ENCODE results near the gene PTCD1. TPM values are rescaled to one million over a fixed set of nuclear protein-coding genes. Genes with fewer than 3 reads are reported as not detected.
A peak's percentile ranks its signal among the peaks of the same experiment; 100 is the strongest.

Gene PTCD1
- total RNA-seq, 4 donors from 2014 or later, result 8.5 to 14.2 (median 9.5) TPM

GRCh38 chr7:99375070-99375807 is 63.4 kb downstream of the PTCD1 start:
- no peak for TF ChIP-seq CTCF (IDR thresholded peaks at IDR 0.05)
- no peak for TF ChIP-seq POLR2A (IDR thresholded peaks at IDR 0.05)
- peak; percentile 49 to 95 for DNase-seq (ENCODE audit: low spot score in 2 of 2)
- WGBS, 2 donors, result 7% methylated on average over 17 to 33 of the region's 58 CpGs
- peak overlapping the region; percentile 69 for H3K4me3 ChIP-seq (ENCODE audit: low read depth, poor library complexity, severe bottlenecking)
- intact Hi-C loops (cut with DNase I; ENCODE audit: low total_unique reads), result no loop called here

- WGBS, 2 donors, result 7 to 10% methylated on average over 52 to 53 of the region's 95 CpGs
- no peak for TF ChIP-seq CTCF (IDR thresholded peaks at IDR 0.05)
- TF ChIP-seq POLR2A (IDR thresholded peaks at IDR 0.05), result no peak
- intact Hi-C loops (cut with DNase I; ENCODE audit: low total_unique reads), result no loop called here
- peak within 1 kb of the TSS; percentile 69 for H3K4me3 ChIP-seq (ENCODE audit: low read depth, poor library complexity, severe bottlenecking)
- peak; percentile 57 to 95 for DNase-seq (ENCODE audit: low spot score in 2 of 2)
Observed at GRCh38 chr7:99374111-99375064, 64.2 kb downstream of the PTCD1 start, which contains the start of gene ARPC1B. Gene ARPC1B, plus strand, starts transcription at chr7:99374730. Its CDS starts 10,985 bp downstream, at chr7:99385715.

- H3K4me3 ChIP-seq (ENCODE audit: low read depth, poor library complexity, severe bottlenecking), result no peak overlapping the region
- 82% methylated on average over 41 of the region's 41 CpGs for WGBS, 2 donors
- no peak for DNase-seq (ENCODE audit: low spot score in 2 of 2)
- intact Hi-C loops (cut with DNase I; ENCODE audit: low total_unique reads), result no loop called here
- TF ChIP-seq POLR2A (IDR thresholded peaks at IDR 0.05) (no peak), CTCF (IDR thresholded peaks at IDR 0.05) (no peak)
Observed at GRCh38 chr7:99373091-99374066, 65.2 kb downstream of the PTCD1 start.

- intact Hi-C loops (cut with DNase I; ENCODE audit: low total_unique reads), result no loop called here
- DNase-seq (ENCODE audit: low spot score in 2 of 2), result no peak
- no peak overlapping the region for H3K4me3 ChIP-seq (ENCODE audit: low read depth, poor library complexity, severe bottlenecking)
- WGBS, 2 donors, result 43 to 48% methylated on average over 21 of the region's 21 CpGs
- TF ChIP-seq POLR2A (IDR thresholded peaks at IDR 0.05), result no peak
- TF ChIP-seq CTCF (IDR thresholded peaks at IDR 0.05), result no peak
Observed at GRCh38 chr7:99372275-99373090, 66.1 kb downstream of the PTCD1 start.

Measured in lower leg skin (tissue), 4 donors.